NCI-H1694 treated with DMSO at 0.1 percent for 48 hours (cell line): Measurements from ENCODE around the gene SHTN1.

Experiments
- DNase-seq: peaks from one replicate; lab custom pipeline; 2025; lab: John Stamatoyannopoulos, UW

The SHTN1 gene

GRCh38 chr10:116833986-116834985, 170.7 kb downstream of the SHTN1 start:
- DNase-seq = no peak

- no peak for DNase-seq
Observed at GRCh38 chr10:116831790-116832189, 173.2 kb downstream of the SHTN1 start.
